ENCODE data around the gene NTM. TPM values are rescaled to one million over a fixed set of nuclear protein-coding genes. Genes with fewer than 3 reads are reported as not detected.

Gene NTM
- polyA plus RNA-seq, 1 donor from 2014 or later, result 39.4 TPM

GRCh38 chr11:131571571-131571970, 201.2 kb downstream of the NTM start:
- no peaks in the 10 kb centered on the region for H4K20me1 ChIP-seq (ENCODE audit: insufficient read depth)
- no peak overlapping the region for H3K4me2 ChIP-seq (ENCODE audit: low read length)
- H3K36me3 ChIP-seq (ENCODE audit: insufficient read depth, low read length), result no peaks in the 10 kb centered on the region
- no peak overlapping the region for H3K4me3 ChIP-seq (ENCODE audit: low read length)
- no peaks in the 10 kb centered on the region for H3K27me3 ChIP-seq (ENCODE audit: insufficient read depth, low read depth, low read length)
- TF ChIP-seq POLR2AphosphoS5 (IDR thresholded peaks at IDR 0.05), result no peak
- TF ChIP-seq RAD21 (conservative IDR thresholded peaks at IDR 0.05), result no peak
- no peak for TF ChIP-seq SMC3 (conservative IDR thresholded peaks at IDR 0.05; ENCODE audit: poor library complexity)
- TF ChIP-seq EZH2 (IDR thresholded peaks at IDR 0.05; ENCODE audit: borderline replicate concordance, insufficient read depth, low read length, poor library complexity, severe bottlenecking), result no peak
- no peak for TF ChIP-seq TAF1 (IDR thresholded peaks at IDR 0.05; ENCODE audit: low read depth)
- no peak for TF ChIP-seq MXI1 (conservative IDR thresholded peaks at IDR 0.05; ENCODE audit: poor library complexity, severe bottlenecking)
- TF ChIP-seq, protein P1, sequence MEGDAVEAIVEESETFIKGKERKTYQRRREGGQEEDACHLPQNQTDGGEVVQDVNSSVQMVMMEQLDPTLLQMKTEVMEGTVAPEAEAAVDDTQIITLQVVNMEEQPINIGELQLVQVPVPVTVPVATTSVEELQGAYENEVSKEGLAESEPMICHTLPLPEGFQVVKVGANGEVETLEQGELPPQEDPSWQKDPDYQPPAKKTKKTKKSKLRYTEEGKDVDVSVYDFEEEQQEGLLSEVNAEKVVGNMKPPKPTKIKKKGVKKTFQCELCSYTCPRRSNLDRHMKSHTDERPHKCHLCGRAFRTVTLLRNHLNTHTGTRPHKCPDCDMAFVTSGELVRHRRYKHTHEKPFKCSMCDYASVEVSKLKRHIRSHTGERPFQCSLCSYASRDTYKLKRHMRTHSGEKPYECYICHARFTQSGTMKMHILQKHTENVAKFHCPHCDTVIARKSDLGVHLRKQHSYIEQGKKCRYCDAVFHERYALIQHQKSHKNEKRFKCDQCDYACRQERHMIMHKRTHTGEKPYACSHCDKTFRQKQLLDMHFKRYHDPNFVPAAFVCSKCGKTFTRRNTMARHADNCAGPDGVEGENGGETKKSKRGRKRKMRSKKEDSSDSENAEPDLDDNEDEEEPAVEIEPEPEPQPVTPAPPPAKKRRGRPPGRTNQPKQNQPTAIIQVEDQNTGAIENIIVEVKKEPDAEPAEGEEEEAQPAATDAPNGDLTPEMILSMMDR (IDR thresholded peaks at IDR 0.05; ENCODE audit: poor library complexity, severe bottlenecking), result no peak
- no peak for TF ChIP-seq EP300 (conservative IDR thresholded peaks at IDR 0.05; ENCODE audit: poor library complexity, severe bottlenecking)
- TF ChIP-seq, protein P2, sequence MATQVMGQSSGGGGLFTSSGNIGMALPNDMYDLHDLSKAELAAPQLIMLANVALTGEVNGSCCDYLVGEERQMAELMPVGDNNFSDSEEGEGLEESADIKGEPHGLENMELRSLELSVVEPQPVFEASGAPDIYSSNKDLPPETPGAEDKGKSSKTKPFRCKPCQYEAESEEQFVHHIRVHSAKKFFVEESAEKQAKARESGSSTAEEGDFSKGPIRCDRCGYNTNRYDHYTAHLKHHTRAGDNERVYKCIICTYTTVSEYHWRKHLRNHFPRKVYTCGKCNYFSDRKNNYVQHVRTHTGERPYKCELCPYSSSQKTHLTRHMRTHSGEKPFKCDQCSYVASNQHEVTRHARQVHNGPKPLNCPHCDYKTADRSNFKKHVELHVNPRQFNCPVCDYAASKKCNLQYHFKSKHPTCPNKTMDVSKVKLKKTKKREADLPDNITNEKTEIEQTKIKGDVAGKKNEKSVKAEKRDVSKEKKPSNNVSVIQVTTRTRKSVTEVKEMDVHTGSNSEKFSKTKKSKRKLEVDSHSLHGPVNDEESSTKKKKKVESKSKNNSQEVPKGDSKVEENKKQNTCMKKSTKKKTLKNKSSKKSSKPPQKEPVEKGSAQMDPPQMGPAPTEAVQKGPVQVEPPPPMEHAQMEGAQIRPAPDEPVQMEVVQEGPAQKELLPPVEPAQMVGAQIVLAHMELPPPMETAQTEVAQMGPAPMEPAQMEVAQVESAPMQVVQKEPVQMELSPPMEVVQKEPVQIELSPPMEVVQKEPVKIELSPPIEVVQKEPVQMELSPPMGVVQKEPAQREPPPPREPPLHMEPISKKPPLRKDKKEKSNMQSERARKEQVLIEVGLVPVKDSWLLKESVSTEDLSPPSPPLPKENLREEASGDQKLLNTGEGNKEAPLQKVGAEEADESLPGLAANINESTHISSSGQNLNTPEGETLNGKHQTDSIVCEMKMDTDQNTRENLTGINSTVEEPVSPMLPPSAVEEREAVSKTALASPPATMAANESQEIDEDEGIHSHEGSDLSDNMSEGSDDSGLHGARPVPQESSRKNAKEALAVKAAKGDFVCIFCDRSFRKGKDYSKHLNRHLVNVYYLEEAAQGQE (IDR thresholded peaks at IDR 0.05; ENCODE audit: borderline replicate concordance), result no peak
- H3K27ac ChIP-seq (ENCODE audit: low read length), result no peak overlapping the region
- no peak overlapping the region for H2AFZ ChIP-seq (ENCODE audit: low read depth, low read length)
- no peaks in the 10 kb centered on the region for H3K9me2 ChIP-seq (ENCODE audit: insufficient read depth, low read length)
- H3K79me2 ChIP-seq (replicated peaks; ENCODE audit: insufficient read depth, low read length), result no peaks in the 10 kb centered on the region
- H3K9me3 ChIP-seq (ENCODE audit: low read length), result no peaks in the 10 kb centered on the region
- H3K9ac ChIP-seq (ENCODE audit: low read length), result no peak overlapping the region
- no peaks in the 10 kb centered on the region for H3F3A ChIP-seq (ENCODE audit: insufficient read depth, low read length, poor library complexity, severe bottlenecking)

GRCh38 chr11:131572423-131572822, 202.0 kb downstream of the NTM start:
- Histone ChIP-seq H3K4me3 (ENCODE audit: low read length) (no peak overlapping the region), H3K9me2 (ENCODE audit: insufficient read depth, low read length) (no peaks in the 10 kb centered on the region), H3K9me3 (ENCODE audit: low read length) (no peaks in the 10 kb centered on the region), H3K79me2 (replicated peaks; ENCODE audit: insufficient read depth, low read length) (no peaks in the 10 kb centered on the region), H2AFZ (ENCODE audit: low read depth, low read length) (no peak overlapping the region), H3K27ac (ENCODE audit: low read length) (no peak overlapping the region), H3K27me3 (ENCODE audit: insufficient read depth, low read depth, low read length) (no peaks in the 10 kb centered on the region), H3K9ac (ENCODE audit: low read length) (no peak overlapping the region), H4K20me1 (ENCODE audit: insufficient read depth) (no peaks in the 10 kb centered on the region), H3K4me2 (ENCODE audit: low read length) (no peak overlapping the region), H3K36me3 (ENCODE audit: insufficient read depth, low read length) (no peaks in the 10 kb centered on the region), H3F3A (ENCODE audit: insufficient read depth, low read length, poor library complexity, severe bottlenecking) (no peaks in the 10 kb centered on the region)
- TF ChIP-seq SMC3 (conservative IDR thresholded peaks at IDR 0.05; ENCODE audit: poor library complexity), result no peak
- no peak for TF ChIP-seq EZH2 (IDR thresholded peaks at IDR 0.05; ENCODE audit: borderline replicate concordance, insufficient read depth, low read length, poor library complexity, severe bottlenecking)
- no peak for TF ChIP-seq MXI1 (conservative IDR thresholded peaks at IDR 0.05; ENCODE audit: poor library complexity, severe bottlenecking)
- no peak for TF ChIP-seq POLR2AphosphoS5 (IDR thresholded peaks at IDR 0.05)
- TF ChIP-seq TAF1 (IDR thresholded peaks at IDR 0.05; ENCODE audit: low read depth), result no peak
- TF ChIP-seq EP300 (conservative IDR thresholded peaks at IDR 0.05; ENCODE audit: poor library complexity, severe bottlenecking), result no peak
- TF ChIP-seq RAD21 (conservative IDR thresholded peaks at IDR 0.05), result no peak

All from neural cell (in vitro differentiated cells).